Mononuclear cell (primary cell): Measurements from ENCODE around the gene CDK6. TPM values are rescaled to one million over a fixed set of nuclear protein-coding genes. Genes with fewer than 3 reads are reported as not detected.

Source experiments
- H3K27me3 ChIP-seq: 2 replicates; pipeline ENCODE4 v1.6.0; 2011; ENCODE audit warnings: low read length, control low read depth; ENCODE audit not compliant: insufficient read depth
- H3K4me1 ChIP-seq: 2 replicates; pipeline ENCODE4 v1.5.1; 2011; ENCODE audit warnings: mild to moderate bottlenecking, low read length, control low read depth; ENCODE audit not compliant: insufficient read depth
- H3K4me3 ChIP-seq: 2 replicates; pipeline ENCODE4 v1.5.1; 2011; ENCODE audit warnings: mild to moderate bottlenecking, low read length, moderate library complexity
- H3K9me3 ChIP-seq: 2 replicates; pipeline ENCODE4 v1.5.1; 2011; ENCODE audit warnings: low read depth, mild to moderate bottlenecking, control low read depth, low read length
- total RNA-seq: library from RNA; depleted of rRNA; stranded (reverse); fragments of >200 nt; gene quantifications from one replicate; pipeline ENCODE4 v1.2.3, GENCODE V29; 2012

The CDK6 gene
- total RNA-seq, 1 donor = 28.4 TPM

GRCh38 chr7:92680442-92680841 is 155.9 kb downstream of the CDK6 start:
- no peaks in the 10 kb centered on the region for H3K27me3 ChIP-seq
- peaks cover 42% of the 10 kb centered on the region for H3K4me1 ChIP-seq
- H3K9me3 ChIP-seq = no peaks in the 10 kb centered on the region
- no peak overlapping the region for H3K4me3 ChIP-seq

- Histone ChIP-seq H3K27me3 (no peaks in the 10 kb centered on the region), H3K4me3 (no peak overlapping the region), H3K4me1 (peaks cover 28% of the 10 kb centered on the region), H3K9me3 (no peaks in the 10 kb centered on the region)
Measured at GRCh38 chr7:92678291-92678920, 158.0 kb downstream of the CDK6 start.

GRCh38 chr7:92674379-92674778 is 162.0 kb downstream of the CDK6 start:
- Histone ChIP-seq H3K9me3 (no peaks in the 10 kb centered on the region), H3K4me1 (peaks cover 4% of the 10 kb centered on the region), H3K27me3 (no peaks in the 10 kb centered on the region), H3K4me3 (no peak overlapping the region)

GRCh38 chr7:92671505-92672169 is 164.7 kb downstream of the CDK6 start:
- no peaks in the 10 kb centered on the region for H3K27me3 ChIP-seq
- no peak overlapping the region for H3K4me3 ChIP-seq

GRCh38 chr7:92670204-92670851 is 166.0 kb downstream of the CDK6 start:
- H3K4me1 ChIP-seq = peaks cover 5% of the 10 kb centered on the region
- no peaks in the 10 kb centered on the region for H3K9me3 ChIP-seq
- H3K27me3 ChIP-seq = no peaks in the 10 kb centered on the region
- H3K4me3 ChIP-seq = no peak overlapping the region

More at GRCh38 chr7:92671505-92672169, 164.7 kb downstream of the CDK6 start:
- no peaks in the 10 kb centered on the region for H3K9me3 ChIP-seq
- H3K4me1 ChIP-seq = no peaks in the 10 kb centered on the region

GRCh38 chr7:92669616-92670165 is 166.7 kb downstream of the CDK6 start:
- Histone ChIP-seq H3K4me1 (peaks cover 9% of the 10 kb centered on the region), H3K9me3 (no peaks in the 10 kb centered on the region), H3K4me3 (no peak overlapping the region), H3K27me3 (no peaks in the 10 kb centered on the region)

- Histone ChIP-seq H3K4me1 (peaks cover 18% of the 10 kb centered on the region), H3K9me3 (no peaks in the 10 kb centered on the region), H3K27me3 (no peaks in the 10 kb centered on the region), H3K4me3 (no peak overlapping the region)
Measured at GRCh38 chr7:92668564-92668963, 167.8 kb downstream of the CDK6 start.

- H3K4me3 ChIP-seq = no peak overlapping the region
- H3K9me3 ChIP-seq = no peaks in the 10 kb centered on the region
- no peaks in the 10 kb centered on the region for H3K27me3 ChIP-seq
- H3K4me1 ChIP-seq = peaks cover 18% of the 10 kb centered on the region
Measured at GRCh38 chr7:92667816-92668535, 168.4 kb downstream of the CDK6 start.

GRCh38 chr7:92665926-92666325 is 170.4 kb downstream of the CDK6 start:
- Histone ChIP-seq H3K4me3 (no peak overlapping the region), H3K27me3 (no peaks in the 10 kb centered on the region), H3K9me3 (no peaks in the 10 kb centered on the region), H3K4me1 (peaks cover 18% of the 10 kb centered on the region)

GRCh38 chr7:92661651-92662050 is 174.7 kb downstream of the CDK6 start:
- Histone ChIP-seq H3K4me1 (peaks cover 18% of the 10 kb centered on the region), H3K4me3 (no peak overlapping the region), H3K27me3 (no peaks in the 10 kb centered on the region), H3K9me3 (no peaks in the 10 kb centered on the region)

GRCh38 chr7:92658671-92659070 is 177.7 kb downstream of the CDK6 start:
- no peaks in the 10 kb centered on the region for H3K4me1 ChIP-seq
- H3K27me3 ChIP-seq = no peaks in the 10 kb centered on the region
- H3K9me3 ChIP-seq = no peaks in the 10 kb centered on the region
- H3K4me3 ChIP-seq = no peak overlapping the region

GRCh38 chr7:92657391-92657790 is 179.0 kb downstream of the CDK6 start:
- H3K27me3 ChIP-seq = no peaks in the 10 kb centered on the region
- H3K9me3 ChIP-seq = no peaks in the 10 kb centered on the region
- H3K4me3 ChIP-seq = no peak overlapping the region
- H3K4me1 ChIP-seq = no peaks in the 10 kb centered on the region

GRCh38 chr7:92656121-92656520 is 180.3 kb downstream of the CDK6 start:
- Histone ChIP-seq H3K4me1 (no peaks in the 10 kb centered on the region), H3K27me3 (no peaks in the 10 kb centered on the region), H3K4me3 (no peak overlapping the region), H3K9me3 (no peaks in the 10 kb centered on the region)

GRCh38 chr7:92655346-92655884 is 181.0 kb downstream of the CDK6 start:
- no peak overlapping the region for H3K4me3 ChIP-seq
- H3K9me3 ChIP-seq = no peaks in the 10 kb centered on the region
- no peaks in the 10 kb centered on the region for H3K4me1 ChIP-seq
- H3K27me3 ChIP-seq = no peaks in the 10 kb centered on the region

- Histone ChIP-seq H3K9me3 (no peaks in the 10 kb centered on the region), H3K4me3 (no peak overlapping the region), H3K4me1 (no peaks in the 10 kb centered on the region), H3K27me3 (no peaks in the 10 kb centered on the region)
Measured at GRCh38 chr7:92653136-92653535, 183.2 kb downstream of the CDK6 start.
